Activated B cell treated with CpG ODN at 0.5 μM for 24 hours (primary cell): ENCODE results near the gene MPZL2. TPM values are rescaled to one million over a fixed set of nuclear protein-coding genes. Genes with fewer than 3 reads are reported as not detected.

Experiments used
- ATAC-seq: fragments of 200-7000 bp; cut with Tn5 transposase; one replicate; pipeline ENCODE4 v1.10.0; 2021; ENCODE audit warnings: low read depth, mild to moderate bottlenecking, moderate library complexity
- CTCF ChIA-PET: fragments of 350-600 bp; sonication (Branson Sonifier 250); formaldehyde crosslinking; loops from one replicate; lab custom pipeline; 2021; ENCODE audit warnings: antibody characterized with exemption; lab: Charles Lee
- POLR2A ChIA-PET: fragments of 350-600 bp; sonication (Branson Sonifier 250); formaldehyde crosslinking; loops from one replicate; lab custom pipeline; 2021; ENCODE audit warnings: antibody characterized with exemption; lab: Charles Lee
- DNase-seq: peaks from one replicate; pipeline ENCODE4 v3.0.0; 2022
- H3K27ac Mint-ChIP-seq: one replicate; pipeline ENCODE4 v1.8.0; 2020; ENCODE audit warnings: mixed read lengths
- H3K27me3 Mint-ChIP-seq: one replicate; pipeline ENCODE4 v1.8.0; 2021; ENCODE audit warnings: mixed read lengths
- H3K36me3 Mint-ChIP-seq: one replicate; pipeline ENCODE4 v1.8.0; 2021; ENCODE audit warnings: low read depth, mixed read lengths
- H3K4me1 Mint-ChIP-seq: one replicate; pipeline ENCODE4 v1.8.0; 2021; ENCODE audit warnings: mixed read lengths
- H3K4me3 Mint-ChIP-seq: one replicate; pipeline ENCODE4 v1.8.0; 2020; ENCODE audit warnings: mild to moderate bottlenecking, mixed read lengths
- H3K9me3 Mint-ChIP-seq: one replicate; pipeline ENCODE4 v1.8.0; 2020; ENCODE audit warnings: mixed read lengths
- intact Hi-C: fragments of 100-400 bp; cut with micrococcal nuclease; formaldehyde crosslinking; loops from one replicate; pipeline ENCODE4 v1.15.1; 2024
- total RNA-seq: library from RNA; stranded (reverse); gene quantifications from 2 replicates; pipeline ENCODE4 v1.2.3, GENCODE V29; 2022
- TF ChIP-seq, protein P1 (sequence below): fragments of 200-600 bp; IDR thresholded peaks from one replicate; pipeline ENCODE4 v1.8.0; 2022; ENCODE audit warnings: antibody characterized with exemption, mild to moderate bottlenecking

MPZL2 gene
- total RNA-seq, 1 donor from 2014 or later, result not detected

DNA sequence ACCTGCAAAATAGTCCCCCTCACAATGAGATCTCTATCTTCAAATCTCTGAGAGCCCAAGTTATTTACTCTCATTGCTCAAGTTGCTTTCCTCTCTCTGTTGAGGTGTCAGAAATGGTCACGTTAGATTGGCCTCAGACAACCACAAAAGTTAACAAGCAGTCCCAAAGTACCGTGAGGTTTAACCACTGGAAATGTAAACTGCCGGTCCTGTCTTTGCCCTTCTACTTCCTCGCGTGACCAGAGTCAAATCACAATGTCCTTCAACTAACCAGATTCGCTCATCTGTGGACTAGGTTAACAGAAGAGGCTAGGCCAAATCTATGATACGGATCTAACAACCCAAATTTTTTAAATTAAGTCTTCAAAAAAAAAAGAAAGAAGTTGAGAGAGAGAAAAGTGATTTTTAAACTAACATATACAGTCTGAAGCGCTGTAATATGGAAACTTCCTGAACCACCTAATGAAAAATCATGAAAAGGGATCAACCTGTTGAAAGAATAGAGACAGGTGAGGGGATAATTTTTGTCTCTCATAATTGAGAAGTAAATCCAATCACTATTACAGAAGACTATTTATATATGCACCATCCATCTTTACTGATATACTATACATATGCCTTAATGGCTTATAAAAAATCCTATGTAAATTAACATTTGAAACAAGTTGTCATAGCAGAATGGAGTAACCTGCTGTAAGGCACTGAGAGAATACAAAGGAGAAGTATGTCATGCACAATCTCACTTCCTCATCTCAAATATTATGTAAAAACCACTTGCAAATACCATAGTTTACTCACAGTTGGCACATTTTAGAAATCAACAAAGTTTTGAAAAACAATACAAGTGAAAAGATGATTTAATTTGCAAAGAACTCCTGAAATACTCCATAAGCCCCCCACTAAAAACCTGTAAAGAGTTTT, 36.0 kb downstream of the MPZL2 start:
- Mint-ChIP-seq H3K4me3 (peak overlapping the region; percentile 63), H3K27me3 (peaks cover 6% of the 10 kb centered on the region), H3K27ac (peak overlapping the region; percentile 87), H3K9me3 (no peaks in the 10 kb centered on the region), H3K36me3 (peaks cover 7% of the 10 kb centered on the region), H3K4me1 (peaks cover 59% of the 10 kb centered on the region)
- CTCF ChIA-PET, result interaction anchor here (0.5 to 2.0 kb wide), 2 partner anchors 9 to 30 kb away, joined by 3 to 9 read pairs; no protein-coding TSS in a partner anchor
- POLR2A ChIA-PET, result interaction anchor here (1.0 to 4.1 kb wide), 3 partner anchors 11 to 15 kb away, joined by 3 to 25 read pairs (median 6); no protein-coding TSS in a partner anchor
- TF ChIP-seq, protein P1, sequence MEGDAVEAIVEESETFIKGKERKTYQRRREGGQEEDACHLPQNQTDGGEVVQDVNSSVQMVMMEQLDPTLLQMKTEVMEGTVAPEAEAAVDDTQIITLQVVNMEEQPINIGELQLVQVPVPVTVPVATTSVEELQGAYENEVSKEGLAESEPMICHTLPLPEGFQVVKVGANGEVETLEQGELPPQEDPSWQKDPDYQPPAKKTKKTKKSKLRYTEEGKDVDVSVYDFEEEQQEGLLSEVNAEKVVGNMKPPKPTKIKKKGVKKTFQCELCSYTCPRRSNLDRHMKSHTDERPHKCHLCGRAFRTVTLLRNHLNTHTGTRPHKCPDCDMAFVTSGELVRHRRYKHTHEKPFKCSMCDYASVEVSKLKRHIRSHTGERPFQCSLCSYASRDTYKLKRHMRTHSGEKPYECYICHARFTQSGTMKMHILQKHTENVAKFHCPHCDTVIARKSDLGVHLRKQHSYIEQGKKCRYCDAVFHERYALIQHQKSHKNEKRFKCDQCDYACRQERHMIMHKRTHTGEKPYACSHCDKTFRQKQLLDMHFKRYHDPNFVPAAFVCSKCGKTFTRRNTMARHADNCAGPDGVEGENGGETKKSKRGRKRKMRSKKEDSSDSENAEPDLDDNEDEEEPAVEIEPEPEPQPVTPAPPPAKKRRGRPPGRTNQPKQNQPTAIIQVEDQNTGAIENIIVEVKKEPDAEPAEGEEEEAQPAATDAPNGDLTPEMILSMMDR, result no peak
- intact Hi-C loops, result loop anchor here (1.0 to 2.0 kb wide), 3 partner anchors 13 to 25 kb away; partner anchors contain the start of gene MPZL3
- peak; percentile 73 for ATAC-seq
- no peak for DNase-seq

DNA sequence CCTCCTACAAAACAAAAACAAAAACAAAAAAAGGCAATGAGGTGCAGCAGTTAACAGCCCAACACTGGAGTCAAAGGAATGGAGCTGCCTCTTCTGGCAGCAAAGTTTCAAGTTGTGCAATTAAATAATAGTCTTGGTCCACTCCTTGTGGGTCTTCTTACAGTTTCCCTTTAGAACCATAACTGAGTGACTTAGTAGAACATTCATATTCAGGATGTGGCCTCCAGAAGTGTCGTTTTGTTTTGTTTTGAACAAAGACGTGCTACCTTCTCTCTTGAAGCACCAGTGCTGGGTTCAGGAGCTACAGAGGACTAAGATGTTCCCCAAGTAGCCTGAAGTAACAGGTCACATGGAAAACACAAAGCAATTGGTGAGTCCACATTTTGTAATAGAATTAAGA, 37.3 kb downstream of the MPZL2 start:
- ChIA-PET CTCF (interaction anchor here (0.6 to 2.0 kb wide), 4 partner anchors 12 to 29 kb away, joined by 3 to 9 read pairs (median 4); no protein-coding TSS in a partner anchor), POLR2A (interaction anchor here (1.4 to 4.1 kb wide), 4 partner anchors 10 to 132 kb away, joined by 4 to 25 read pairs (median 6); partner anchors contain the start of genes MPZL3 and UBE4A)
- no peaks in the 10 kb centered on the region for H3K36me3 Mint-ChIP-seq
- TF ChIP-seq, protein P1, result no peak
- no peak overlapping the region for H3K4me3 Mint-ChIP-seq
- H3K27me3 Mint-ChIP-seq, result peaks cover 14% of the 10 kb centered on the region
- H3K4me1 Mint-ChIP-seq, result peaks cover 59% of the 10 kb centered on the region
- ATAC-seq, result no peak
- peak overlapping the region; percentile 46 for H3K27ac Mint-ChIP-seq
- DNase-seq, result no peak
- no peaks in the 10 kb centered on the region for H3K9me3 Mint-ChIP-seq
- intact Hi-C loops, result no loop called here

DNA sequence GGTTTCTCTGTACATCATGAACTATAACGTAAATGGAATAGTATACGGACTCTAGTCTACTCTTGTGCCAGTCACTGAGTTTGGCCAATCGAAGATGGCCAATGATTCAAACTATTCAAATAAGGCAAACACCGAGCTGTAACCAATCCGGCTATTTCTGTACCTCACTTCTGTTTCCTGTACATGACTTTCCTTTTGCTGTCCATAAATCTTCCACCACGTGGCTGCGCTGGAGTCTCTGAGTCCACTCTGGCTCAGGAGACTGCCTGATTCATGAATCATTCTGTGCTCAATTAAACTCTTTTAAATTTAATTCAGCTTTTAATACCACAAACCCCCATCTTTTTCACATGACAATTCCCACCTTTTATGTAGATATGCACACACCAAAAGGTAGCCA, 37.8 kb downstream of the MPZL2 start:
- CTCF ChIA-PET, result interaction anchor here (0.8 to 2.0 kb wide), 3 partner anchors 15 to 137 kb away, joined by 3 to 9 read pairs (median 3); no protein-coding TSS in a partner anchor
- H3K4me1 Mint-ChIP-seq, result peaks cover 59% of the 10 kb centered on the region

DNA sequence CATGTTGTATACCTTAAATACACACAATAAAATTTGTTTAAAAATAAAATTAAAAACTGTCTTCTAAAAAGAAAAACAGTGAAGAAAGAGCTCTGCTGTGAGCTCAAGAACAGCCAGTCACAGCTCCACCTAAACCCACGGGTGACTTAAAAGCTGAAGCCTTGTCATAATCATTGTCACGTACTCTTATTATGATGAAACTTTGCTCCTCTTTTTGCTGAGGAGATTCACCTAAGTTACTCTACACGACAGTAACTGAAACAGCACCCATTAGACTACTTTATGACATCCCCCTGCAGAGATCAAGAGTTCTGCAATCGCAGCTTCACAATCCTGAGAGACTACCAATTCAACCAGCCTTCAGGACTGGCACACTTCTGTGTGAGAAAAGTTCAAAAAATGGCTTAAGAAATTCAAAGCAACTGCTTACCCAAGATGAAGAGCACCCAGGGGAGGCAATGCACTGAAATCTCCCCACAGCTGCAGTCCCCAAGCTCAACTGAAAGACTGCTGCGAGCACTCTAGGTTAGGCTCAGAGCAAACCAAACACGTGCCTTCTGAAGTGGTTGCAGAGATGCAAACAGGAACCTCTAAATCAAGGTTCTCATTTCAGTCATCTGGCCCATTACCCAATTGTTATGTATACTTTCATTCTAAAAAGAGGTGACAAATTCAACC, 39.4 kb downstream of the MPZL2 start, which contains the start of gene JAML:
Gene JAML (minus strand): TSS at position 501 of the 678 bp plus-strand sequence. CDS start 10,145 bp downstream, outside the sequence.
- H3K4me3 Mint-ChIP-seq, result peak within 1 kb of the TSS; percentile 44
- H3K9me3 Mint-ChIP-seq, result no peaks in the 10 kb centered on the region
- TF ChIP-seq, protein P1, result no peak
- ATAC-seq (peak; percentile 60), DNase-seq (no peak)
- peak within 1 kb of the TSS; percentile 30 for H3K27ac Mint-ChIP-seq
- peaks cover 26% of the 10 kb centered on the region for H3K27me3 Mint-ChIP-seq
- CTCF ChIA-PET, result interaction anchor here (1.4 kb wide), 1 partner anchor 26 kb away, joined by 5 read pairs; no protein-coding TSS in a partner anchor
- H3K4me1 Mint-ChIP-seq, result peaks cover 57% of the 10 kb centered on the region
- H3K36me3 Mint-ChIP-seq, result no peaks in the 10 kb centered on the region
- POLR2A ChIA-PET, result interaction anchor here (4.1 kb wide), 1 partner anchor 11 kb away, joined by 25 read pairs; no protein-coding TSS in a partner anchor
- intact Hi-C loops, result no loop called here

More for the DNA sequence above, 37.8 kb downstream of the MPZL2 start:
- intact Hi-C loops, result no loop called here
- Mint-ChIP-seq H3K27ac (peak overlapping the region; percentile 46), H3K9me3 (no peaks in the 10 kb centered on the region), H3K4me3 (no peak overlapping the region), H3K27me3 (peaks cover 18% of the 10 kb centered on the region), H3K36me3 (no peaks in the 10 kb centered on the region)
- ATAC-seq, result no peak
- TF ChIP-seq, protein P1, result no peak
- DNase-seq, result no peak
- POLR2A ChIA-PET, result interaction anchor here (1.4 to 4.1 kb wide), 4 partner anchors 10 to 133 kb away, joined by 4 to 25 read pairs (median 6); partner anchors contain the start of genes MPZL3 and UBE4A
